GM12873 (cell line): Measurements from ENCODE around the gene ADIPOR2.

Source experiments
- CTCF ChIP-seq: IDR thresholded peaks from 2 replicates; pipeline ENCODE4 v1.5.1; 2012; ENCODE audit warnings: low read depth, mild to moderate bottlenecking, moderate library complexity, low read length, control low read depth; ENCODE audit not compliant: insufficient read depth; ENCODE audit errors: missing control alignments

ADIPOR2 gene, protein sequence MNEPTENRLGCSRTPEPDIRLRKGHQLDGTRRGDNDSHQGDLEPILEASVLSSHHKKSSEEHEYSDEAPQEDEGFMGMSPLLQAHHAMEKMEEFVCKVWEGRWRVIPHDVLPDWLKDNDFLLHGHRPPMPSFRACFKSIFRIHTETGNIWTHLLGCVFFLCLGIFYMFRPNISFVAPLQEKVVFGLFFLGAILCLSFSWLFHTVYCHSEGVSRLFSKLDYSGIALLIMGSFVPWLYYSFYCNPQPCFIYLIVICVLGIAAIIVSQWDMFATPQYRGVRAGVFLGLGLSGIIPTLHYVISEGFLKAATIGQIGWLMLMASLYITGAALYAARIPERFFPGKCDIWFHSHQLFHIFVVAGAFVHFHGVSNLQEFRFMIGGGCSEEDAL

DNA sequence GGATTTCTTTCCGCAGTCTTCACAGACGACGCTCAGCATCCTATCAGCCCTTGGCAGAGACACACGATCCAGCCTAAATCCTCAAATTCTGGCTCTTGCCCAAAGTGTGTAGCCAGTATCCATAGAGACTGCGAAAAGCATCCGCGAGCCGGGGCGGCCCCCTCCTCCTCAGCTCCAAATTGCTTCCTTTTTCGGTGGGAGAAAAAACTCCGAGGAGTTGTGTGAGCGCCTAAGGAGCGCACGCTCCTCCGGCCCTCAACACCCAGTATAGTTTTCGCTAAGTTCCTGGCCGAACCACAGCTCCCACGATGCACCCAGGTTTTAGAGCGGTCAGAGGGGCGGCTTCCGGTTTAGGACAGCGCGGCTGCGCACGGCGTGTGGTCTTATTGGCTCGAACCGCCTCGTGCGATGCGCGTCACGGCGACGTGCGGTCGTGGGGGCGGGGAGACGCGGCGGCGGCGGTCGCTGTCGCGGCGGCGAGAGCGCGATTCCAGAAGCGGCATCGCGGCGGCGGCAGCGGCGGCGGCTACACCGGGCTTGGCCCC, at the start of gene ADIPOR2:
Gene ADIPOR2, plus strand, starts transcription at position 493 of the 545 bp plus-strand sequence. CDS start 63,274 bp downstream, outside the sequence.
- TF ChIP-seq CTCF = no peak

GRCh38 chr12:1642513-1642912, 48.4 kb upstream of the ADIPOR2 start:
- no peak for TF ChIP-seq CTCF

DNA sequence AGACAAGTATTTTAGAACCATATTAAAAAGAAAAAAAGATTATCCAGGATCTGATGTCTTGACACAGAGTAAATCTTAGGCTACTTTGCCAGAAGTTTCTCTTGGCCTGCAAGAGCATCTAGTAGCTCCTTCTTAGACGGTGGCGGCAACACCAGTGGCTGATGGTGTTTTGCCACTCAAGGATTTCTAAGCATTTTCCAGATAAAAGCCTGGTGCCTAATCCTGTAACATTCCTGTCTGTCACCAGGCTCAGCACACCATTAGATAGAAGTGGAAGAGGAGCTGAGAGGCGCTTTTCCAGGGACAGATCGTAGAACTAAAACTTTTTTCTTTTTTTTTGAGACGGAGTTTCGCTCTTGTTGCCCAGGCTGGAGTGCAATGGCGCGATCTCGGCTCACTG, 47.8 kb upstream of the ADIPOR2 start:
- no peak for TF ChIP-seq CTCF

GRCh38 chr12:1643905-1644533, 46.9 kb upstream of the ADIPOR2 start:
- TF ChIP-seq CTCF = no peak

DNA sequence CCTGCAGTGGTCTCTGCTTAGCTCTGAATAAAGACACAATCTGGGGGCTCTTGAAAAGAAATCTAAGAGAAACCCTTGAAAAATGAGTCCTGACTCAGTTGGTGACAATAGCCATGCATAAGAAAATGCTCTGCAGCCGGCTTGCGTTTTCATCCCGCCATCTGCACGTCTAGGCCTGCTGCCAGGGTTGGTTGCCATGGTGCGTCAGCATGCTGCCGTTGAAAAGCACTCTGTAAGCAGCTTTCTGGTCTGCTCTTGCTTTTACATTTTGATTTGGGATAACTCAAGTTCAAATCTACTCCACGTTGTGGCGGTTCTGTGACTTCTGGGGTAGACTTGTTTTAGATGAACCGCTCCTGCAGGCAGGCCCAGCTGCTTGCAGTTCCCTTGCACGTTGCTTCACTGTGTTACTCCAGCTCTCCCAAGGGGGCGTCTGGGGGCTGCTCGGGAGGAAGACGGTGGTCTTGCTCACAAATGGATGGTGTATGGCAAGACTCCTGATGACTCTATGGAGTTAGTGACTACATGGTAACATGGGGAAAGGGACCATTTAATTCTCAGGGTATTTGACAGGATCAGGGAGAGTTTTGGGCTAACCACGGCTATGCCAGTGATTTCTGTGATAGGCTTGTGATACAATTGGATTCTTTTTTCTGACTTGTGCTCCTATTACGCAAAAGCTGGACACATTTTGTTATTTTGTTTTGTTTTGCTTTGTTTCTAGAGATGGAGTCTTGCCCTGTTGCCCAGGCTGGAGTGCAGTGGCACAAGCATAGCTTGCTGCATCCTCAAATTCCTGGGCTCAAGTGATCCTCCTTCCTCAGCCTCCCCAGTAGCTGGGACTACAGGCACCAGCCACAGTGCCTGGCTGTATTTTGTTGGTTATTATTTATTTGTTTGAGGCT, 46.1 kb upstream of the ADIPOR2 start:
- TF ChIP-seq CTCF = no peak

DNA sequence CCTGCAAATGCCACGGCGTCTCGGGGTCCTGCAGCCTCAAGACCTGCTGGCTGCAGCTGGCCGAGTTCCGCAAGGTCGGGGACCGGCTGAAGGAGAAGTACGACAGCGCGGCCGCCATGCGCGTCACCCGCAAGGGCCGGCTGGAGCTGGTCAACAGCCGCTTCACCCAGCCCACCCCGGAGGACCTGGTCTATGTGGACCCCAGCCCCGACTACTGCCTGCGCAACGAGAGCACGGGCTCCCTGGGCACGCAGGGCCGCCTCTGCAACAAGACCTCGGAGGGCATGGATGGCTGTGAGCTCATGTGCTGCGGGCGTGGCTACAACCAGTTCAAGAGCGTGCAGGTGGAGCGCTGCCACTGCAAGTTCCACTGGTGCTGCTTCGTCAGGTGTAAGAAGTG, 45.1 kb upstream of the ADIPOR2 start:
- no peak for TF ChIP-seq CTCF
